Stimulated activated CD8-positive, alpha-beta memory T cell treated with anti-CD3 and anti-CD28 coated beads, Interleukin-15, amount 100 ng/mL, for 48 hours (primary cell): Measurements from ENCODE around the gene CD81.
"Not testable (repeated sequence)": the region's sequence is repeated elsewhere in the genome, so short reads cannot be mapped to it uniquely, and the experiment has no call there.

Source experiments
- DNase-seq, 2 donors: peaks; one replicate each; pipeline ENCODE4 v3.0.0-alpha.2; 2020; ENCODE audit warnings: low read depth in 2 of 2

CD81 gene, protein sequence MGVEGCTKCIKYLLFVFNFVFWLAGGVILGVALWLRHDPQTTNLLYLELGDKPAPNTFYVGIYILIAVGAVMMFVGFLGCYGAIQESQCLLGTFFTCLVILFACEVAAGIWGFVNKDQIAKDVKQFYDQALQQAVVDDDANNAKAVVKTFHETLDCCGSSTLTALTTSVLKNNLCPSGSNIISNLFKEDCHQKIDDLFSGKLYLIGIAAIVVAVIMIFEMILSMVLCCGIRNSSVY

GRCh38 chr11:2376751-2377451 lies at the start of gene CD81:
CD81 (plus strand) TSS chr11:2377310; CDS start chr11:2377550, 240 bp downstream.
- DNase-seq, result peak; percentile 34 to 40

DNA sequence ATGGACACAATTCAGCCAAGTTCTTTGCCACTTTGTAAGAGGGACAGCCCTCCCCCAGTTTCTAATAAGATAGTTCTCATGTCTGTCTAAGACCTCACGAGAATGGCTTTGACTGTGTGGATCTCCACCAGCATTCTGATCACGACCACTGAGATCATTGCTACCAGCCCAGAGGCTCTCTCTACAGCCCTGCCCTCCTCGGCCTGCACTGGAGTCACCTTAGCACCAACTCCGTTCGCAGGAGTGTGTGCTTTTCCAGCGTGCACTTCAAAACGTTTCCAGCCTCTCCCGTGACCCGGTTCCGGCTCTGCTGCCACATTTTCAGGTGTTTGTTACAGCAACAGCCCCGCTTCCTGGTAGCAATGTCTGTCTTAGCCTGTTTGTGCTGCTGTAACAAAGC lies 49.1 kb upstream of the CD81 start:
- DNase-seq, result no peak

- DNase-seq, result no peak
These were observed 48.3 kb upstream of the CD81 start for GRCh38 chr11:2328656-2329354.

GRCh38 chr11:2329551-2329950 lies 47.6 kb upstream of the CD81 start:
- DNase-seq, result no peak

GRCh38 chr11:2330696-2331095 lies 46.4 kb upstream of the CD81 start:
- DNase-seq, result no peak

GRCh38 chr11:2331404-2331803 lies 45.7 kb upstream of the CD81 start:
- no peak for DNase-seq

GRCh38 chr11:2332569-2332968 lies 44.5 kb upstream of the CD81 start:
- not testable (repeated sequence) for DNase-seq

DNA sequence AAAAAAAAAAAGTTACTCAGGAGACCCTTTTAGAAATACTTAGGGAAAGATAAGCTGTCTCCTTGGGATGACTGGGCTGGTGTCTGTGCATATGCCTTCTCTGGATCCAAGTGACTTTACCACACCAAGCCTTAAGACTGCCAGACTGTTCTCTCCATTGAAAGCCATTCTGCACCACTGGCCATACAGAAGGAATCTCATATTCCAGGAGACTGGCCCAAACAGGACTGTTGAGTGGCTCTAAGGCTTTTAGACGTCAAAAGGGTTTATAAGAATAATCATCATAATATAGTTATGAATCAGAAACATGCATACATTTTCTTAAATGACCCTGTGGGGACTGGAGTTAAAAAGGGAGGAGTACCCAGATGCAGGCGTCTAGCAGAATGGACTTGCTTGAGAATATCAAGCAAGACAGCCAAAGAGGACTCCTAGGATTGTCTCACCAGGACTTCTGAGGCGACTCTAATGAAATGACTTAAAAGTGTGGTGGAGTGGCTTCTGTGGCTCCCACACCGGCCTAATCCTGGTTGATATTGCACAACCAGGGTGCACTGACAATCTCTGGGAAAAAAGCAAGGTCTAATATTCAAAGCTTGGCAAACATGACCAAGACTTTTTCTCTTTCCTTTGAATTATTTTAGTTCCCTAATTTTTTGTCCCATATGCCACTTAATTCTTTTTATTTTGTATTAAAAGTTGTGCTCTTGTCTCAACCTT lies 43.5 kb upstream of the CD81 start:
- not testable (repeated sequence) for DNase-seq

- DNase-seq, result not testable (repeated sequence)
These were observed 41.8 kb upstream of the CD81 start for GRCh38 chr11:2335286-2335685.

DNA sequence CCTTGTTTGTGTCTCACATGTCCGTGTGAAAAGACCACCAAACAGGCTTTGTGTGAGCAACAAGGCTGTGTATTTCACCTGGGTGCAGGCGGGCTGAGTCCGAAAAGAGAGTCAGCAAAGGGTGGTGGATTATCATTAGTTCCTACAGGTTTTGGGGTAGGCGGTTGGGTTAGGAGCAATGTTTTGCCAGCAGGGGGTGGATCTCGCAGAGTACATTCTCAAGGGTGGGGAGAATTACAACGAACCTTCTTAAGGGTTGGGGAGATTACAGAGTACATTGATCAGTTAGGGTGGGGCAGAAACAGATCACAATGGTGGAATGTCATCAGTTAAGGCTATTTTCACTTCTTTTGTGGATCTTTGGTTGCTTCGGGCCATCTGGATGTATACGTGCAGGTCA lies 38.4 kb upstream of the CD81 start:
- DNase-seq, result not testable (repeated sequence)

DNA sequence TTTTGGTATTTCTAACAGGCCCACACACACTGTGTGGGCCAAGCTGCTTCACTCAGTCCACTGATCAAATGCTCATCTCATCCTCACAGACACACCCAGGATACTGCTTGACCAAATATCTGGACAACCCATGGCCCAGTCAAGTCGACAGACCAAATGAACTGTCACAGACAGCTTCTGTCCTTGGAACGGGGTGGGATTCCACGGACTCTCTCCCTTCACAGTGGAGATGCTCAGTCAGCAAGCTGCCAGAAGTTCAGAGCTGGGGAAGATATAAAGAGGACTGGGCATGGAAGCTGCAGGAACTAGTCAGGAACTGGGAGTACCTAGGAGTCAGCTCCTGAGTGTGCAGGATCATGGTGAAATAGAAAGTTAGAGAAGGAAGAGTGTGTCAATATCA lies 34.6 kb upstream of the CD81 start:
- DNase-seq, result no peak

GRCh38 chr11:2342981-2343380 lies 34.1 kb upstream of the CD81 start:
- DNase-seq, result no peak

- no peak for DNase-seq
These were observed 33.6 kb upstream of the CD81 start for GRCh38 chr11:2343502-2343901.

DNA sequence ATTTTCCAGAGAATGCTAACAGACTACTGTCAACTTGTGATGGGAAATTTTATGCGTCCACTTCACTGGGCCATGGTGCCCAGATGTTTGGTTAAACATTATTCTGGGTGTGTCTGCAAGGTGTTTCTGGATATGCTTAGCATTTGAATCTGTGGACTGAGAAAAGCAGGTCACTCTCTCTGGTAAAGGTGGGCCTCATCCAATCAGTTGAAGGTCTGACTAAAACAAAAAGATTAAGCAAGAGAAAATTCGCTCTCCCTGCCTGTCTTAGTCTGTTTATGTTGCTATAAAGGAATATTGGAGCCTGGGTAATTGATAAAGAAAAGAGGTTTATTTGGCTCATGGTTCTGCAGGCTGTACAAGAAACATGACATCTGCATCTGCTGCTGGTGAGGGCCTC lies 32.1 kb upstream of the CD81 start:
- DNase-seq, result no peak

GRCh38 chr11:2346014-2346413 lies 31.1 kb upstream of the CD81 start:
- DNase-seq, result no peak

DNA sequence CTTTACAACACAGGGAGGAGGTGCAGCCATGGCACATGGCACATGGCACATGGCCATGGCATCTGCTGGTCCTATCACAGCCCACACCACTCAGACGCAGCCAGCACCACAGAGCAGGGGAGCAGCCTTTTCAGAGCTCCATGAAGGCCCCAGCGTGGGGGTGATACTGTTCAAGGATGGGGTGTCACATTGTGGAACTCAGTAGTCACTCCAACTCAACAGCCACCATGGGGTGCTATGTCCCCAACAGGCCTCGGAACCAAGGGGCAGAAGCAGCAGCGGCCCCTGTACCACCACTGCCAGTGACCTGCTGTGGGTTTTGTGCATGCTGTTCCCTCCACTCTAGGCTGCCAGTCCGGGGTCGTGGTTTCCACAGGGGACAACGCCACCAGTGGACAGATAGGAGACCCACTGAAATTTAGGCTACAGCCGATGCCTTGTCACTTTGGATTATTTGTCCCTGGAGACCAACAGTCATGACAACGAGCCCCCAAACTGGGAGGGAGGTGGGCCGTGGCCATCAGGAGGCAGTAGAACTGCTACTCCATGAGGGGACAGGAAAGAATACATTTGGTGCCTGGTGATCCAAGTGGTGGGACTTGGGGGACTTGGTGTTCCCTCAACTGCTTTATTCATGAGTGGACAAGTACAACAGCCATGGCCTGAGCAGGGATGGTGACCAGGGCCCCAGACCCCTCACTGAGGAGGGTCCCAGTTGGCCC lies 30.4 kb upstream of the CD81 start:
- no peak for DNase-seq

DNA sequence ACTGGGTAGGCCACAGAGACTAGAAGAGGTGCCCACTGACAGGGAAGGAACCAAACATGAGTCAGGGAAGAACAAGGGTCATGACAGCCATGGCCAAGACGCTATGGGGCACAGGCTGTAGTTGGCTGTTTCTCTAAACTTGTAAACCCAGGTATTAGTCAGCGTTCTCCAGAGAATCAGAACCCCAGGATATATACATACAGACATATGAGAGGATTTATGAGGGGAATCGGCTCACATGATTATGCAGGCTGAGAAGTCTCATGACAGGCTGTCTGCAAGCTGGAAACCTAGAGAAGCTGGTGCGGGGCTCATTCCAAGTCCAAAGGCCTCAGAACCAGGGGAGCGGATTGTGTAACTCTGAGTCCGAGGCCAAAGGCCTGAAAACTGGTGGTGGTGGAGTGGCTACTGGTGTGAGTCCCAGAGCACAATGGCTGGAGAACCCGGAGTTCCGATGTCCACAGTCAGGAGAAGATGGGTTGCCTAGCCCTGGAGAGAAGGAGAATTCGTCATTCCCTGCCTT lies 29.7 kb upstream of the CD81 start:
- no peak for DNase-seq

DNA sequence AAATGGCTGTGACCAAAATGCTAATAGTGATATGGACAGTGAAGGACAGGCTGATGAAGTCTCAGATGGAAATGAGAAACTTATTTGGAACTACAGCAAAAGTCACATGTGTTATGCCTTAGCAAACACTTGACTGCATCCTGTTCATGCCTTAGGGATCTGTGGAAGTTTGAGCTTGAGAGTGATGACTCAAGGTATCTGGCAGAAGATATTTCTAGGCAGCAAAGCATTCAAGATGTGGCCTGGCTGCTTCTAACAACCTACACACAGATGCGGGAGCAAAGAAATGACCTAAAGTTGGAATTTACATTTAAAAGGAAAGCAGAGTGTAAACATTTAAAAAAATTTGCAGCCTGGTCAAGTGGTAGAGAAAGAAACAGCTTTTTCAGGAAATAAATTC lies 28.1 kb upstream of the CD81 start:
- DNase-seq, result no peak

GRCh38 chr11:2351701-2352100 lies 25.4 kb upstream of the CD81 start:
- DNase-seq, result no peak

DNA sequence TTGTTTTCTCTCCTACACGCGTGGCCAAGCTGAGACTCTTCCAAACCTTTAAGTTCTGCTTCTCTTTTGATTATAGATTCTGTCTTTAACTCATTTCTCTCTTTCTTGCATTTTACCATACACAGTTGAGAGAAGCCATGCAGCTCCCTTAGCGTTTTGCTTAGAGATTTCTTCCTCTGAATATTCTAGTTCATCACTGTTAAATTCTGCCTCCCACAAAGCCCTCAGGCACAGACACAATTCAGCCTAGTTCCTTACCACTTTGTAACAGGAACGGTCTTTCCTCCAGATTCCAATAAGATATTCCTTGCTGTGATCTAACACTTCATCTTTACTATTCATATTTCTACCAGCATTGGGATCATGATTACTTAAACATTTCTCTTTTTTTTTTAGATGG lies 24.7 kb upstream of the CD81 start:
- no peak for DNase-seq

DNA sequence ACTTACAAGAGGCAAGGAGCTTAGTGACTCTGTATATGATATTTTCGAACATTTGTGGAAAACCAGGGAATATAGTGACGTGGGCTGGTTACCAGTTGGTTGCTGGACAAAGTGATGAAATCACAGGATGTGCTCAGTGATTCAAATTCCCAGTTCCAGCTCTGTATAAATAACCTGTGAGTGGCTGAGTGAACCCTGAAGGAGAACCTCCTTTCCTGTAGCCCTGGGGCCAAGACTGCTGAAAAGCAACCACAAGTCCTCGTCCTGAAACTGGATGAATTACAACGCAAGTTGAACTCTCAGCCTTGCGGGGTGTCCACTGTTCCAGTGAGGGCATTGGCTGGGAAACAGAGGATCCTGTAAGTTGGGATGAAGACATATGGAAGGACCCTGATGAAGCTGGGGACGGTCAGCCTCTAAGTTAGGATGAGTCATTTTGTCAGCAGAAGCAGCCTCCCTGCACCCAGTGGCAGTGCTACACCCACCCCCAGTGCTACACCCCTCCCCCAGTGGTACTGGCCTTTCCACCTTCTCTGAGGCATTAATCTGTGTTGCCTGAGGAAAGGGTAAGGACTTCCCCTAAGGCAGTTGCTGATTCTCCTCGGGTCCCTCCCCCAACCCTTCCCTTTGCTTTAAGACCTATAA lies 22.0 kb upstream of the CD81 start:
- DNase-seq, result no peak
